ENCODE data around the gene GABRA5. TPM values are rescaled to one million over a fixed set of nuclear protein-coding genes. Genes with fewer than 3 reads are reported as not detected.

The GABRA5 gene
- total RNA-seq, 1 experiment from 2014 or later, result 23.3 TPM

DNA sequence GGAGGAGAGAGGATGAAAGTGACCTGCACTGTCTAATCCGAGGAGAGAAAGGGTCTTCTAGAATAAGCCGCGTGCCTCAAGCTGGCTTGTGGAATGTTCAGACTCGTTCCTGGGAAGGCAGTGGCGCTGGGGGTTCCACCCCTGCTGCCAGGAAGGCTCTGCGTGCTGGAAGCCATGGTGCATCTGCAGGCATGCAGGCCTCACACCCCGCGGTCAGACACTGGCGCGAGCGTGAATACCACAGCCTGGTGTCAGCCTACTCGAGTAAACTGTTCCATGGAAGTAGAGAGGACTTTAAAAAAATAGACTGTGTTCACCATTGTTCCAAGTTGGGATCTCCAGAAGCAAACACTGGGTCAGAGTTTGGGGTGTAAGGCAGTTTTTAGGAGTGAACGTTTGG lies 78.2 kb downstream of the GABRA5 start:
- Mint-ChIP-seq H3K4me1 (peaks cover 11% of the 10 kb centered on the region; the same call in 1 of the 2 replicates), H3K27me3 (ENCODE audit: low read depth) (no peaks in the 10 kb centered on the region), H3K9me3 (no peaks in the 10 kb centered on the region), H3K4me3 (no peak overlapping the region), H3K27ac (peak overlapping the region; percentile 51; the same call in 1 of the 2 replicates), H3K36me3 (peaks cover 3% of the 10 kb centered on the region; the same call in 1 of the 2 replicates)
- TF ChIP-seq HMGA2 (CRISPR knock-in tag; IDR thresholded peaks at IDR 0.05) (no peak), RELA (CRISPR knock-in tag; IDR thresholded peaks at IDR 0.05; ENCODE audit: borderline replicate concordance) (no peak), GRHL2 (CRISPR knock-in tag; IDR thresholded peaks at IDR 0.05; ENCODE audit: insufficient replicate concordance, severe bottlenecking) (no peak), CREB1 (CRISPR knock-in tag; IDR thresholded peaks at IDR 0.05) (no peak), ZNF423 (CRISPR knock-in tag; IDR thresholded peaks at IDR 0.05) (no peak), MLX (CRISPR knock-in tag; IDR thresholded peaks at IDR 0.05) (no peak), NR3C1 (CRISPR knock-in tag; conservative IDR thresholded peaks at IDR 0.05; ENCODE audit: low read depth) (no peak), ETV6 (CRISPR knock-in tag; IDR thresholded peaks at IDR 0.05) (no peak)
- TF ChIP-seq, protein P1, sequence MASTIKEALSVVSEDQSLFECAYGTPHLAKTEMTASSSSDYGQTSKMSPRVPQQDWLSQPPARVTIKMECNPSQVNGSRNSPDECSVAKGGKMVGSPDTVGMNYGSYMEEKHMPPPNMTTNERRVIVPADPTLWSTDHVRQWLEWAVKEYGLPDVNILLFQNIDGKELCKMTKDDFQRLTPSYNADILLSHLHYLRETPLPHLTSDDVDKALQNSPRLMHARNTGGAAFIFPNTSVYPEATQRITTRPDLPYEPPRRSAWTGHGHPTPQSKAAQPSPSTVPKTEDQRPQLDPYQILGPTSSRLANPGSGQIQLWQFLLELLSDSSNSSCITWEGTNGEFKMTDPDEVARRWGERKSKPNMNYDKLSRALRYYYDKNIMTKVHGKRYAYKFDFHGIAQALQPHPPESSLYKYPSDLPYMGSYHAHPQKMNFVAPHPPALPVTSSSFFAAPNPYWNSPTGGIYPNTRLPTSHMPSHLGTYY (CRISPR knock-in tag; IDR thresholded peaks at IDR 0.05), result no peak
- TF ChIP-seq, protein P2, sequence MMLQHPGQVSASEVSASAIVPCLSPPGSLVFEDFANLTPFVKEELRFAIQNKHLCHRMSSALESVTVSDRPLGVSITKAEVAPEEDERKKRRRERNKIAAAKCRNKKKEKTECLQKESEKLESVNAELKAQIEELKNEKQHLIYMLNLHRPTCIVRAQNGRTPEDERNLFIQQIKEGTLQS (CRISPR knock-in tag; conservative IDR thresholded peaks at IDR 0.05), result no peak
- TF ChIP-seq, protein P3, sequence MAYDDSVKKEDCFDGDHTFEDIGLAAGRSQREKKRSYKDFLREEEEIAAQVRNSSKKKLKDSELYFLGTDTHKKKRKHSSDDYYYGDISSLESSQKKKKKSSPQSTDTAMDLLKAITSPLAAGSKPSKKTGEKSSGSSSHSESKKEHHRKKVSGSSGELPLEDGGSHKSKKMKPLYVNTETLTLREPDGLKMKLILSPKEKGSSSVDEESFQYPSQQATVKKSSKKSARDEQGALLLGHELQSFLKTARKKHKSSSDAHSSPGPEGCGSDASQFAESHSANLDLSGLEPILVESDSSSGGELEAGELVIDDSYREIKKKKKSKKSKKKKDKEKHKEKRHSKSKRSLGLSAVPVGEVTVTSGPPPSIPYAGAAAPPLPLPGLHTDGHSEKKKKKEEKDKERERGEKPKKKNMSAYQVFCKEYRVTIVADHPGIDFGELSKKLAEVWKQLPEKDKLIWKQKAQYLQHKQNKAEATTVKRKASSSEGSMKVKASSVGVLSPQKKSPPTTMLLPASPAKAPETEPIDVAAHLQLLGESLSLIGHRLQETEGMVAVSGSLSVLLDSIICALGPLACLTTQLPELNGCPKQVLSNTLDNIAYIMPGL (CRISPR knock-in tag; IDR thresholded peaks at IDR 0.05), result no peak
- no peak for ATAC-seq
- ChIA-PET CTCF (no interaction called here), POLR2A (no interaction called here)
- DNase-seq (ENCODE audit: low spot score), result no peak

GRCh38 chr15:26950001-26950400 lies 83.1 kb downstream of the GABRA5 start:
- H3K9me3 Mint-ChIP-seq, result peaks cover 21% of the 10 kb centered on the region
- ChIA-PET CTCF (no interaction called here), POLR2A (no interaction called here)
- no peaks in the 10 kb centered on the region for H3K27me3 Mint-ChIP-seq (ENCODE audit: low read depth)
- DNase-seq (ENCODE audit: low spot score) (no peak), ATAC-seq (no peak)
- H3K36me3 Mint-ChIP-seq, result peaks cover 11% of the 10 kb centered on the region
- H3K4me1 Mint-ChIP-seq, result peaks cover 3% of the 10 kb centered on the region; the same call in 1 of the 2 replicates
- H3K27ac Mint-ChIP-seq, result no peak overlapping the region
- no peak for TF ChIP-seq AR (CRISPR knock-in tag; IDR thresholded peaks at IDR 0.05)
- no peak for TF ChIP-seq FOXJ3 (CRISPR knock-in tag; IDR thresholded peaks at IDR 0.05; ENCODE audit: borderline replicate concordance)
- no peak for TF ChIP-seq TEAD4 (CRISPR knock-in tag; IDR thresholded peaks at IDR 0.05)
- TF ChIP-seq RORB (CRISPR knock-in tag; IDR thresholded peaks at IDR 0.05), result no peak
- TF ChIP-seq, protein P4, sequence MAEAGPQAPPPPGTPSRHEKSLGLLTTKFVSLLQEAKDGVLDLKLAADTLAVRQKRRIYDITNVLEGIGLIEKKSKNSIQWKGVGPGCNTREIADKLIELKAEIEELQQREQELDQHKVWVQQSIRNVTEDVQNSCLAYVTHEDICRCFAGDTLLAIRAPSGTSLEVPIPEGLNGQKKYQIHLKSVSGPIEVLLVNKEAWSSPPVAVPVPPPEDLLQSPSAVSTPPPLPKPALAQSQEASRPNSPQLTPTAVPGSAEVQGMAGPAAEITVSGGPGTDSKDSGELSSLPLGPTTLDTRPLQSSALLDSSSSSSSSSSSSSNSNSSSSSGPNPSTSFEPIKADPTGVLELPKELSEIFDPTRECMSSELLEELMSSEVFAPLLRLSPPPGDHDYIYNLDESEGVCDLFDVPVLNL (CRISPR knock-in tag; IDR thresholded peaks at IDR 0.05; ENCODE audit: borderline replicate concordance, low read depth), result no peak
- TF ChIP-seq FOXP1 (CRISPR knock-in tag; IDR thresholded peaks at IDR 0.05; ENCODE audit: borderline replicate concordance), result no peak
- TF ChIP-seq, protein P5, sequence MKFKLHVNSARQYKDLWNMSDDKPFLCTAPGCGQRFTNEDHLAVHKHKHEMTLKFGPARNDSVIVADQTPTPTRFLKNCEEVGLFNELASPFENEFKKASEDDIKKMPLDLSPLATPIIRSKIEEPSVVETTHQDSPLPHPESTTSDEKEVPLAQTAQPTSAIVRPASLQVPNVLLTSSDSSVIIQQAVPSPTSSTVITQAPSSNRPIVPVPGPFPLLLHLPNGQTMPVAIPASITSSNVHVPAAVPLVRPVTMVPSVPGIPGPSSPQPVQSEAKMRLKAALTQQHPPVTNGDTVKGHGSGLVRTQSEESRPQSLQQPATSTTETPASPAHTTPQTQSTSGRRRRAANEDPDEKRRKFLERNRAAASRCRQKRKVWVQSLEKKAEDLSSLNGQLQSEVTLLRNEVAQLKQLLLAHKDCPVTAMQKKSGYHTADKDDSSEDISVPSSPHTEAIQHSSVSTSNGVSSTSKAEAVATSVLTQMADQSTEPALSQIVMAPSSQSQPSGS (CRISPR knock-in tag; IDR thresholded peaks at IDR 0.05; ENCODE audit: borderline replicate concordance, low read depth), result no peak
- no peak for TF ChIP-seq ETV6 (CRISPR knock-in tag; IDR thresholded peaks at IDR 0.05)
- no peak for TF ChIP-seq GRHL2 (CRISPR knock-in tag; IDR thresholded peaks at IDR 0.05; ENCODE audit: insufficient replicate concordance, severe bottlenecking)
- H3K4me3 Mint-ChIP-seq, result no peak overlapping the region

Data from WTC11 (cell line).